A549 (cell line): ENCODE results near the gene ATP6AP1.

Experiments used
- BHLHE40 ChIP-seq: IDR thresholded peaks from 2 replicates; pipeline ENCODE4 v1.6.1; 2012; ENCODE audit warnings: low read depth, low read length, inconsistent platforms
- HDAC2 ChIP-seq: fragments of 200-600 bp; sonication (generic); IDR thresholded peaks from 2 replicates; pipeline ENCODE4 v1.6.1; 2016
- POLR2A ChIP-seq: IDR thresholded peaks from 2 replicates; pipeline ENCODE4 v1.6.1; 2012; ENCODE audit warnings: mild to moderate bottlenecking, low read length
- SMC3 ChIP-seq: fragments of >200 bp; sonication (Bioruptor Twin); formaldehyde crosslinking; IDR thresholded peaks from 3 replicates; pipeline ENCODE4 v1.6.1; 2018; ENCODE audit warnings: inconsistent platforms
- TF ChIP-seq, protein P1 (sequence below): IDR thresholded peaks from 2 replicates; pipeline ENCODE4 v1.6.1; 2012
- TF ChIP-seq, protein P2 (sequence below): fragments of 450-650 bp; IDR thresholded peaks from 2 replicates; pipeline ENCODE4 v1.6.1; 2014; ENCODE audit warnings: antibody characterized with exemption
- TF ChIP-seq, protein P3 (sequence below): fragments of >200 bp; sonication (Bioruptor Twin); formaldehyde crosslinking; IDR thresholded peaks from 3 replicates; pipeline ENCODE4 v1.5.1; 2016

DNA sequence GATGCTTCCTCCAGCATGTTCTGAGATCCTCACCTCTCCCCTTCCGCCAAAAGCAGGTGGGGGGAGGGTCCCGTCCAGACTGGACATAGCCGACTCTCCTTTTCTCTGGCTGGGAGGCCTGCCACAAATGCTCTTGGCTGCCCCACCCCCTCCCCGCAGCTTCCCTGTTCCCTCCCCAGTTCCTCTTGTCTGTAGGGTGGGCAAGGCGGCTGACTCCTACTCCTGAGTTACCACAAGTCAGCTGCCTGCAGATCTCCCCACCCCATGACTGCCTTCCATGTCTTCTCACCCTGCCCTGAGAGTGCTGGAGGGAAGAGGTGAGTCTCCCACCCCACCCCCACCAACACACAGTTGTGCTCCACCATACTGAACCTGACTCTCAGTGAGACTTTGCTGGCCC is 2.9 kb downstream of the ATP6AP1 start:
- no peak for TF ChIP-seq BHLHE40
- TF ChIP-seq, protein P1, sequence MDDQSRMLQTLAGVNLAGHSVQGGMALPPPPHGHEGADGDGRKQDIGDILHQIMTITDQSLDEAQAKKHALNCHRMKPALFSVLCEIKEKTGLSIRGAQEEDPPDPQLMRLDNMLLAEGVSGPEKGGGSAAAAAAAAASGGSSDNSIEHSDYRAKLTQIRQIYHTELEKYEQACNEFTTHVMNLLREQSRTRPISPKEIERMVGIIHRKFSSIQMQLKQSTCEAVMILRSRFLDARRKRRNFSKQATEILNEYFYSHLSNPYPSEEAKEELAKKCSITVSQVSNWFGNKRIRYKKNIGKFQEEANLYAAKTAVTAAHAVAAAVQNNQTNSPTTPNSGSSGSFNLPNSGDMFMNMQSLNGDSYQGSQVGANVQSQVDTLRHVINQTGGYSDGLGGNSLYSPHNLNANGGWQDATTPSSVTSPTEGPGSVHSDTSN = no peak
- TF ChIP-seq POLR2A = no peak
- TF ChIP-seq, protein P2, sequence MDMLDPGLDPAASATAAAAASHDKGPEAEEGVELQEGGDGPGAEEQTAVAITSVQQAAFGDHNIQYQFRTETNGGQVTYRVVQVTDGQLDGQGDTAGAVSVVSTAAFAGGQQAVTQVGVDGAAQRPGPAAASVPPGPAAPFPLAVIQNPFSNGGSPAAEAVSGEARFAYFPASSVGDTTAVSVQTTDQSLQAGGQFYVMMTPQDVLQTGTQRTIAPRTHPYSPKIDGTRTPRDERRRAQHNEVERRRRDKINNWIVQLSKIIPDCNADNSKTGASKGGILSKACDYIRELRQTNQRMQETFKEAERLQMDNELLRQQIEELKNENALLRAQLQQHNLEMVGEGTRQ = no peak
- TF ChIP-seq, protein P3, sequence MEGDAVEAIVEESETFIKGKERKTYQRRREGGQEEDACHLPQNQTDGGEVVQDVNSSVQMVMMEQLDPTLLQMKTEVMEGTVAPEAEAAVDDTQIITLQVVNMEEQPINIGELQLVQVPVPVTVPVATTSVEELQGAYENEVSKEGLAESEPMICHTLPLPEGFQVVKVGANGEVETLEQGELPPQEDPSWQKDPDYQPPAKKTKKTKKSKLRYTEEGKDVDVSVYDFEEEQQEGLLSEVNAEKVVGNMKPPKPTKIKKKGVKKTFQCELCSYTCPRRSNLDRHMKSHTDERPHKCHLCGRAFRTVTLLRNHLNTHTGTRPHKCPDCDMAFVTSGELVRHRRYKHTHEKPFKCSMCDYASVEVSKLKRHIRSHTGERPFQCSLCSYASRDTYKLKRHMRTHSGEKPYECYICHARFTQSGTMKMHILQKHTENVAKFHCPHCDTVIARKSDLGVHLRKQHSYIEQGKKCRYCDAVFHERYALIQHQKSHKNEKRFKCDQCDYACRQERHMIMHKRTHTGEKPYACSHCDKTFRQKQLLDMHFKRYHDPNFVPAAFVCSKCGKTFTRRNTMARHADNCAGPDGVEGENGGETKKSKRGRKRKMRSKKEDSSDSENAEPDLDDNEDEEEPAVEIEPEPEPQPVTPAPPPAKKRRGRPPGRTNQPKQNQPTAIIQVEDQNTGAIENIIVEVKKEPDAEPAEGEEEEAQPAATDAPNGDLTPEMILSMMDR = no peak
- no peak for TF ChIP-seq HDAC2
- TF ChIP-seq SMC3 = no peak
